Measurements from ENCODE around the gene UBN2.

DNA sequence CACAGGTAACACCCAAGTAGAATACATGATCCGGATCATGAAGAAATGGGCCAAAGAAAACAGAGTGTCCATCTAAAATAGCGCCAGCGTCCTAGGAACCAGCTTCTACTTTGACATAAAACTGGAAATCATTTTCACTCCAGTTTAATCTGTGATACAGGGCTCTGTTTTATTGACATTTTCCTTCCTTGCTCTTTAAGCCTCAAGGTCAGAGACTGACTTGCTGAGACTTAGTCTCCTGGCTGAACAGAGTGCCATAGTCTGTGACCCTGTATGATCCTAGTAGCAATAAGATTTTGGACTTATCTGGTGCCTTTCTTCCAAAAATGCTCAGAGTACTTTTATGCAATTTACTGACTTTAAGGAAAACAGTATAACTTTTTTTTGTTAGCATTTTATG is 41.7 kb upstream of the UBN2 start:
- TF ChIP-seq, protein P1, sequence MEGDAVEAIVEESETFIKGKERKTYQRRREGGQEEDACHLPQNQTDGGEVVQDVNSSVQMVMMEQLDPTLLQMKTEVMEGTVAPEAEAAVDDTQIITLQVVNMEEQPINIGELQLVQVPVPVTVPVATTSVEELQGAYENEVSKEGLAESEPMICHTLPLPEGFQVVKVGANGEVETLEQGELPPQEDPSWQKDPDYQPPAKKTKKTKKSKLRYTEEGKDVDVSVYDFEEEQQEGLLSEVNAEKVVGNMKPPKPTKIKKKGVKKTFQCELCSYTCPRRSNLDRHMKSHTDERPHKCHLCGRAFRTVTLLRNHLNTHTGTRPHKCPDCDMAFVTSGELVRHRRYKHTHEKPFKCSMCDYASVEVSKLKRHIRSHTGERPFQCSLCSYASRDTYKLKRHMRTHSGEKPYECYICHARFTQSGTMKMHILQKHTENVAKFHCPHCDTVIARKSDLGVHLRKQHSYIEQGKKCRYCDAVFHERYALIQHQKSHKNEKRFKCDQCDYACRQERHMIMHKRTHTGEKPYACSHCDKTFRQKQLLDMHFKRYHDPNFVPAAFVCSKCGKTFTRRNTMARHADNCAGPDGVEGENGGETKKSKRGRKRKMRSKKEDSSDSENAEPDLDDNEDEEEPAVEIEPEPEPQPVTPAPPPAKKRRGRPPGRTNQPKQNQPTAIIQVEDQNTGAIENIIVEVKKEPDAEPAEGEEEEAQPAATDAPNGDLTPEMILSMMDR (IDR thresholded peaks at IDR 0.05) = no peak
- no peak for TF ChIP-seq POLR2A (IDR thresholded peaks at IDR 0.05)
